ENCODE results near the gene PRPF19. TPM values are rescaled to one million over a fixed set of nuclear protein-coding genes. Genes with fewer than 3 reads are reported as not detected.

The PRPF19 gene
- total and polyA plus RNA-seq, 10 of the 15 experiments (the other 5 are each of a cell fraction or from before 2014, with no cell fraction given): 8.7 to 170 (median 61.3) TPM

GRCh38 chr11:60908803-60909202 is 2.4 kb upstream of the PRPF19 start:
- Histone ChIP-seq H3K9ac (ENCODE audit: control insufficient read depth, insufficient read depth, low read length) (no peak overlapping the region), H3K27ac (ENCODE audit: control insufficient read depth, insufficient read depth) (no peak overlapping the region), H3K27me3 (replicated peaks in 1 of 2; ENCODE audit: control insufficient read depth in 2 of 2, insufficient read depth in 2 of 2, low read length in 1 of 2) (no peaks in the 10 kb centered on the region), H3K36me3 (ENCODE audit: control insufficient read depth in 2 of 2, insufficient read depth in 2 of 2, low read length in 1 of 2) (no peaks in the 10 kb centered on the region), H3K4me2 (ENCODE audit: control insufficient read depth, insufficient read depth) (no peak overlapping the region), H3K9me3 (replicated peaks; ENCODE audit: control insufficient read depth, insufficient read depth, low read length) (peaks cover 8% of the 10 kb centered on the region), H3K4me3 (no peak overlapping the region), H3K79me2 (ENCODE audit: control insufficient read depth, insufficient read depth, low read length) (peaks cover 25% of the 10 kb centered on the region), H3K4me1 (ENCODE audit: control insufficient read depth, insufficient read depth, low read length) (peaks cover 58% of the 10 kb centered on the region), H2AFZ (ENCODE audit: control insufficient read depth, low read depth, low read length) (no peak overlapping the region), H4K20me1 (ENCODE audit: control insufficient read depth, insufficient read depth) (peaks cover 4% of the 10 kb centered on the region; the same call in 1 of the 2 replicates)
- TF ChIP-seq SP1 (IDR thresholded peaks at IDR 0.05; ENCODE audit: low read depth, low read length) (no peak), MTA2 (IDR thresholded peaks at IDR 0.05; ENCODE audit: low read depth) (no peak), YBX1 (IDR thresholded peaks at IDR 0.05) (no peak), SMAD5 (IDR thresholded peaks at IDR 0.05; ENCODE audit: low read depth) (no peak), CBX3 (IDR thresholded peaks at IDR 0.05; ENCODE audit: borderline replicate concordance, low read depth) (no peak), NFXL1 (IDR thresholded peaks at IDR 0.05; ENCODE audit: borderline replicate concordance) (no peak), POLR2AphosphoS2 (IDR thresholded peaks at IDR 0.05; ENCODE audit: low read depth, low read length) (no peak)
- ChIA-PET SMC1A (ENCODE audit: uncharacterized antibody, unreplicated experiment) (interaction anchor here (1.2 to 1.8 kb wide), 3 partner anchors 10 to 45 kb away, joined by 4 to 5 read pairs (median 5); no protein-coding TSS in a partner anchor), CTCF (interaction anchor here (2.4 kb wide), 1 partner anchor 9 kb away, joined by 10 read pairs; no protein-coding TSS in a partner anchor), POLR2A (no interaction called here), RAD21 (ENCODE audit: unreplicated experiment) (no interaction called here)
- intact Hi-C loops (cut with micrococcal nuclease; ENCODE audit: unreplicated experiment) (loop anchor here (5.0 kb wide), 1 partner anchor 147 kb away; no protein-coding TSS in a partner anchor), in situ Hi-C loops (cut with MboI) (no loop called here)
- DNase-seq (ENCODE audit: low read depth, low spot score) (no peak), ATAC-seq (no peak), FAIRE-seq (no peak)
- WGBS (ENCODE audit: insufficient coverage, insufficient replicate concordance, low lambda C conversion rate, missing lambda C conversion rate): 13% methylated on average over 1 of the region's 1 CpG
- BruUV-seq (replicated peaks): no TSS peak

All from GM12878 (cell line).